Measurements from ENCODE around the gene FCRL2.

The FCRL2 gene

DNA sequence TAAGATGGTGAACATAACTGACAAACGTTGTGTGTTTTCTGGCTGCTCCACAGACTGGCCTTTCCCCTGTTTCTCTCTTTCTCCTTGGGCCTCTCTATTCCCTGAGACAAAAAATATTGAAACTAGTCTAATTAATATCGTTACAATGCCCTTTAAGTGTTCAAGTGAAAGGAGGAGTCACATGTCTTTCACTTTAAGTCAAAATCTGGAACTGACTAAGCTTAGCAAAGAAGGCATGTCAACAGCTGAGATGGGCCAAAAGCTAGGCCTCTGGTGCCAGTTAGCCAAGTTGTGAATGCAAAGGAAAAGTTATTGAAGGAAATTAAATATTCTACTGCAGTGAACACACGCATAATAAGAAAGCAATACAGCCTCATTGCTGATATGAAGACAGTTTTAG, 44.2 kb downstream of the FCRL2 start:
- no peak for DNase-seq (ENCODE audit: low read depth)
- H3K4me3 ChIP-seq (ENCODE audit: control insufficient read depth, low read depth, low read length), result no peak overlapping the region
- TF ChIP-seq, protein P1, sequence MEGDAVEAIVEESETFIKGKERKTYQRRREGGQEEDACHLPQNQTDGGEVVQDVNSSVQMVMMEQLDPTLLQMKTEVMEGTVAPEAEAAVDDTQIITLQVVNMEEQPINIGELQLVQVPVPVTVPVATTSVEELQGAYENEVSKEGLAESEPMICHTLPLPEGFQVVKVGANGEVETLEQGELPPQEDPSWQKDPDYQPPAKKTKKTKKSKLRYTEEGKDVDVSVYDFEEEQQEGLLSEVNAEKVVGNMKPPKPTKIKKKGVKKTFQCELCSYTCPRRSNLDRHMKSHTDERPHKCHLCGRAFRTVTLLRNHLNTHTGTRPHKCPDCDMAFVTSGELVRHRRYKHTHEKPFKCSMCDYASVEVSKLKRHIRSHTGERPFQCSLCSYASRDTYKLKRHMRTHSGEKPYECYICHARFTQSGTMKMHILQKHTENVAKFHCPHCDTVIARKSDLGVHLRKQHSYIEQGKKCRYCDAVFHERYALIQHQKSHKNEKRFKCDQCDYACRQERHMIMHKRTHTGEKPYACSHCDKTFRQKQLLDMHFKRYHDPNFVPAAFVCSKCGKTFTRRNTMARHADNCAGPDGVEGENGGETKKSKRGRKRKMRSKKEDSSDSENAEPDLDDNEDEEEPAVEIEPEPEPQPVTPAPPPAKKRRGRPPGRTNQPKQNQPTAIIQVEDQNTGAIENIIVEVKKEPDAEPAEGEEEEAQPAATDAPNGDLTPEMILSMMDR (conservative IDR thresholded peaks at IDR 0.05; ENCODE audit: control insufficient read depth, insufficient read depth, low read depth, low read length), result no peak

GRCh38 chr1:157725221-157725577, 51.7 kb downstream of the FCRL2 start:
- no peak for DNase-seq (ENCODE audit: low read depth)
- TF ChIP-seq, protein P1 (conservative IDR thresholded peaks at IDR 0.05; ENCODE audit: control insufficient read depth, insufficient read depth, low read depth, low read length), result no peak
- no peak overlapping the region for H3K4me3 ChIP-seq (ENCODE audit: control insufficient read depth, low read depth, low read length)

GRCh38 chr1:157724537-157725220, 52.3 kb downstream of the FCRL2 start:
- DNase-seq (ENCODE audit: low read depth), result no peak
- TF ChIP-seq, protein P1 (conservative IDR thresholded peaks at IDR 0.05; ENCODE audit: control insufficient read depth, insufficient read depth, low read depth, low read length), result no peak
- H3K4me3 ChIP-seq (ENCODE audit: control insufficient read depth, low read depth, low read length), result no peak overlapping the region

DNA sequence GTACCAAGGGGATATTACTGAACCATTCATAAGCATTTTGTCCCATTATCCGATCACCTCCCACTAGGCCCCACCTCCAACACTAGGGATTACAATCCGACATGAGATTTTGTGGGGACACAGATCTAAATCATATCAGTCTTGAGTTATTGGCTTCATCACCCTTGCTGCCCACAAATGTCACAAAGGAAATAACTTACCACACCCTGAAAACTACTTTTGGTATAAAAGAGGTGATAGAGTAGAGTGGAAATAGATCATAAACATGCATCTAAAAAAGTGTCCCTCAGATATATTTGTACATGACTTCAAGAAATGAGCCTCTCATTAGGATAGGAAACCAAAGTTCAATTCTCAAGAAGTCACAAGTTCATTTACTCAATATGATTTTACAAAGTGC, 53.8 kb downstream of the FCRL2 start:
- H3K4me3 ChIP-seq (ENCODE audit: control insufficient read depth, low read depth, low read length), result no peak overlapping the region
- TF ChIP-seq, protein P1 (conservative IDR thresholded peaks at IDR 0.05; ENCODE audit: control insufficient read depth, insufficient read depth, low read depth, low read length), result no peak
- DNase-seq (ENCODE audit: low read depth), result no peak

DNA sequence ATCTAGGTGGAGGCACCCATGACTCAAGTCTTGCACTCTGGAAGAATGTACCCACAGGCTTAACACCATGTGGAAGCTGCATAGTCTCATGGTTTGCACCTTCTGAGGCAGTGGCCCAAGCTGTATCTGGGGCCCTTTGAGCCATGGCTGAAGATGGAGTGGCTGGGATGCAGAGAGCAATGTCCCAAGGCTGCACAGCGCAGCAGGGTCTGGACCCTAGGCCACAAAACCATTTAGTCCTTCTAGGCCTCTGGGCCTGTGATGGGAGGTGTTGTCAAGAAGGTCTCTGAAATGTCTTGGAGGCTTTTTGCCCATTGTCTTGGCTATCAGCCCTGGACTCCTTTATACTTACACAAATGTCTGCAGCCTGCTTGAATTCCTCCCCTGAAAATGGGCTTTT, 54.9 kb downstream of the FCRL2 start:
- no peak overlapping the region for H3K4me3 ChIP-seq (ENCODE audit: control insufficient read depth, low read depth, low read length)
- TF ChIP-seq, protein P1 (conservative IDR thresholded peaks at IDR 0.05; ENCODE audit: control insufficient read depth, insufficient read depth, low read depth, low read length), result no peak
- DNase-seq (ENCODE audit: low read depth), result no peak

GRCh38 chr1:157715736-157716135, 61.2 kb downstream of the FCRL2 start:
- H3K4me3 ChIP-seq (ENCODE audit: control insufficient read depth, low read depth, low read length), result no peak overlapping the region
- TF ChIP-seq, protein P1 (conservative IDR thresholded peaks at IDR 0.05; ENCODE audit: control insufficient read depth, insufficient read depth, low read depth, low read length), result no peak
- no peak for DNase-seq (ENCODE audit: low read depth)

- TF ChIP-seq, protein P1 (conservative IDR thresholded peaks at IDR 0.05; ENCODE audit: control insufficient read depth, insufficient read depth, low read depth, low read length), result no peak
- H3K4me3 ChIP-seq (ENCODE audit: control insufficient read depth, low read depth, low read length), result no peak overlapping the region
- no peak for DNase-seq (ENCODE audit: low read depth)
Measured at GRCh38 chr1:157711802-157712201, 65.1 kb downstream of the FCRL2 start.
